TTC549 (cell line): ENCODE measurements around the gene ZNF782.
"Not testable (repeated sequence)": the region's sequence is repeated elsewhere in the genome, so short reads cannot be mapped to it uniquely, and the experiment has no call there.

Source experiments
- FAIRE-seq: peaks from 2 replicates; lab custom pipeline; 2012; peaks lifted over from hg19 to GRCh38; lab: Jason Lieb, UNC

ZNF782 gene

GRCh38 chr9:96853781-96854650 is at the start of gene ZNF782:
Gene ZNF782, minus strand, starts transcription at chr9:96854514. Its CDS starts 2,553 bp downstream, at chr9:96851961.
- peak; percentile 81 for FAIRE-seq

GRCh38 chr9:96900010-96900409 is 45.7 kb upstream of the ZNF782 start:
- not testable (repeated sequence) for FAIRE-seq

- no peak for FAIRE-seq
These were observed 37.8 kb upstream of the ZNF782 start for GRCh38 chr9:96892131-96892530.

- FAIRE-seq = no peak
These were observed 34.3 kb upstream of the ZNF782 start for GRCh38 chr9:96888591-96888990.

GRCh38 chr9:96885424-96885823 is 31.1 kb upstream of the ZNF782 start:
- FAIRE-seq = no peak

- no peak for FAIRE-seq
These were observed 30.1 kb upstream of the ZNF782 start for GRCh38 chr9:96884443-96884842.

GRCh38 chr9:96883922-96884321 is 29.6 kb upstream of the ZNF782 start:
- no peak for FAIRE-seq

GRCh38 chr9:96877269-96877668 is 23.0 kb upstream of the ZNF782 start:
- no peak for FAIRE-seq

- peak; percentile 86 for FAIRE-seq
These were observed 21.3 kb upstream of the ZNF782 start for GRCh38 chr9:96875461-96876142.

- no peak for FAIRE-seq
These were observed 20.7 kb upstream of the ZNF782 start for GRCh38 chr9:96874947-96875460.

- FAIRE-seq = no peak
These were observed 20.0 kb upstream of the ZNF782 start for GRCh38 chr9:96874201-96874785.

GRCh38 chr9:96871176-96871575 is 16.9 kb upstream of the ZNF782 start:
- no peak for FAIRE-seq

GRCh38 chr9:96868709-96869108 is 14.4 kb upstream of the ZNF782 start:
- FAIRE-seq = no peak

GRCh38 chr9:96867079-96867804 is 12.9 kb upstream of the ZNF782 start:
- FAIRE-seq = no peak

- not testable (repeated sequence) for FAIRE-seq
These were observed 10.9 kb upstream of the ZNF782 start for GRCh38 chr9:96865240-96865639.

GRCh38 chr9:96859461-96860198 is 5.3 kb upstream of the ZNF782 start:
- no peak for FAIRE-seq

- no peak for FAIRE-seq
These were observed 4.4 kb upstream of the ZNF782 start for GRCh38 chr9:96858670-96859069.

- no peak for FAIRE-seq
These were observed 3.8 kb upstream of the ZNF782 start for GRCh38 chr9:96858018-96858573.

- peak; percentile 56 for FAIRE-seq
These were observed 2.3 kb upstream of the ZNF782 start for GRCh38 chr9:96856363-96857286.

GRCh38 chr9:96854651-96855273 is 448 bp upstream of the ZNF782 start:
- FAIRE-seq = no peak
